Measurements from ENCODE around the gene APMAP.

APMAP gene

GRCh38 chr20:24985802-24986201 lies 6.7 kb downstream of the APMAP start:
- DNase-seq = no peak

DNA sequence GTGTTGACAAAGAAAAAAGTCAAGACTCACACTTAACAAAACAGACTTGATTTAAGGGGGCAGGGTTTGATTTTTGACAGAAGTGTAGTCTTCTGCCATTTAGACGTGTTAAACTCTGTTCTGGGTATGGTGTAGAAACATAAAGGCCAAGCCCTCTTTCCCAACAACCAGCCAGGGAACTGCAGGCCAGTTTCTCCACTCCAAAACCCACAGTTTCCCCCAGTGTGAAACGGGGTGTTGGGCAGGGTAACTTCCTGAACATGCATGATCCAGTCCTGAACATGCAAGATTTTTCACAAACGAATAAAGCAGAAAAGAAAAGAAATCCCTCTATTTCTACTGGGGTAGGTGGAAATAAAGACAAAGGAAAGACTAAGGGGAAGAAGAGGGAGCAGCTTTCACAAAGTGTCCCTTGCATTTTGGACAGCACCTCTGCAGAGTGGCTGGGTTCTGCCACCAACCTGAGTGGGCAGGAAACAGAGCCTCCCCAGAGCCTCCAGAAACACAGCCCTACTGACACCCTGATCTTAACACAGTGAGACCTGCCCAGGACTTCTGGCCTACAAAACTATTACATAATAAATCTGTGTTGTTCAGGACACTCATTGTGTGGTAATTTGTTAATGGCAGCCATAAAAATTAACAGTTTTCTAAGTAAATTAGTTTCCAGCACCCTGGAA lies 7.5 kb downstream of the APMAP start:
- no peak for DNase-seq

GRCh38 chr20:24983896-24984295 lies 8.7 kb downstream of the APMAP start:
- no peak for DNase-seq

GRCh38 chr20:24981790-24982189 lies 10.8 kb downstream of the APMAP start:
- DNase-seq = no peak

GRCh38 chr20:24981282-24981681 lies 11.3 kb downstream of the APMAP start:
- DNase-seq = no peak

GRCh38 chr20:24980291-24981053 lies 12.1 kb downstream of the APMAP start:
- no peak for DNase-seq

DNA sequence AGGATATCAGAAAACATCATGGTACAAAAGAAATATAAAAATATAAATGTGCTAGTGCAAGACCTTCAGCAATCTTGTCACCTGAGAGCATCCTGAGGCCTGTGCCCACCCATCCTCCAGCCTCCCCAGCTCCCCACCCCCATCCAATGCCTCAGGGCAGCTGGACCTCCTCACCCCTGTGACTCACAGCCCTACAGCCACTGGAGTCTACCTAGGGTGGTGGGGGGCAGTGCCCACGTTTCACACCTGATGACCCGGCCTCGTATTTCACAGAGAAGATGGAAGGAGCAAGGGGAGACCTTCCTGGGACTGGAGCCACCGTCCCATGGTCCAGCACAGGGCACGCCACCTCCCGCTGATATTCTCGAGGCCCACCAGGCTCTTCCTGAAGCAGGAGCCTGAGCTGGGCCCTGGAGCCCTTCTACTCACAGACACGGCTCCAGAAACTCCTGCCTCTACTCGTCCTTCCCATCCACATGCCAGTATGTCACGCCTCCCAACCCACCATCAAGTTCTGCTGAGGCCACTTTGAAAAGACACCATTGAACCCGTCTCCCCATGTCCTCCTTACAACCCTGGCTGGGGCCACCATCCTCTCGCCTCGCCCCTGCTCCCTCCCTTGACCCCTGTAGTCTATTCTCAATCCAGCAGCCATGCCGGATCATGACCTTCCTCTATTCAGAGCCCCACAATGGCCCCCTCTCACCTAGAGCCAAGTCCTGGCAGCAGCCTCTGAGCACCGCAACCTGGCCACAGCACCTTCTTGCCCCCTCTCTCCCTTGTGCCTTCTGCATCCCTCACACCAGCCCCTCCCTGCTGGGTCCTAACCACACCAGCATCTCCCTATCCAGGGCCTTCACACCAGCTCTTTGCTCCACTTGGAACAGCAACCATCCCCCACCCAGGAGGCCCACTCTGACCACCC lies 13.3 kb downstream of the APMAP start:
- no peak for DNase-seq

DNA sequence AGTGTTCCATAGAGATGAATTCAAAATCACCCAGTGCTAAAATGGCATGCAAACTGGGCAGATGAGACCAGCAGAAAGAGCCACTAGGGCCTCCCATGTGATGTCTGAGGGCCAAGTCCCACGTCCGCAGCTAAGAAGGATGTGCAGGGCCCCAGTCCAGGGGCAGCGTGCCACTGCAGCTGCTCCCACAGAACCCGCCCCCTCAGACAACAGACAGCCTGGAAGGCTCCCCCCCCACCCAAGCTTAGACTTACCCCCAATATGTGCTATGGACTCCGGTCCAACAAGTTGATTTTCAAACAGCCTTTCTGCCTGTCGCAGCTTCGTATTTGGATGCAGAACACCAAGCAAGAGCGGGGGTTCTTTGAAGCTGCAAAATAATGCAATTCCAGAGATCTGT lies 14.0 kb downstream of the APMAP start:
- DNase-seq = no peak

DNA sequence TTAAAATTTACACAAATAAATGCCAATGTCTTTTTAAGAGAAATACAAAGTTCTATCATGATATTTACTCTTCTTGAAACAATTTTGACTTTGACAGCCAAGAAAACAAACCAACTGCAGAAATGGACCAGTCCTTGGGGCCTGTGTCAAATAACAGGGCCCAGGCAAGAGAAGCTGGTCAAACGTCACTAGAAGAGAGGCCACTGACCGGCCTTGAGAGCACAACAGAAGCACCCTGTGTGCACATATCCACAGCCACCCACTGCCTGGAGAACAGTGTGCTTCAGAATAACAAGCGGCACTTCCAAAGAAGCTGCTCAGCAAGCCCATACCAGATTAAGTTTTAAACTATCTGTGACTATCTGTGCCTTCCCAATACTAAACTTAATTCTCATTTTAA lies 14.8 kb downstream of the APMAP start:
- no peak for DNase-seq

DNA sequence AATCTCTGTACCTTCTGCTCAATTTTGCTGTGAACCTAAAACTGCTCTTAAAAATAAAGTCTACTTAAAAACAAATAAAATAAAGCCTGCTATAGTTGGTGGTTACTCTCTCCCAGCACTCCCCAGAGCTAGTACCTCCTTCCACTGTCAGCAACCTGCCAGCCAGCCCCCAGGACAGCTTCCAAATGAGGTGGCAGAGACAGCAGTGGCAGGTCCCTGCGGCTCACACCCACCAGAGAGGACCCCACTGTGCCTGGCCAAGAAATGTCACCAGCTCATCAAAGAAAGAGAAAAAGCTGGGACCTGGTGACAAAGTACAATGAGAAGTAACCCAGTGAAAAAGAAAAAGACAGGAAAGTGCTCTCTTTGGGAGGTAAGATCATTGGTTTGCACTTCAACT lies 15.2 kb downstream of the APMAP start:
- DNase-seq = no peak

DNA sequence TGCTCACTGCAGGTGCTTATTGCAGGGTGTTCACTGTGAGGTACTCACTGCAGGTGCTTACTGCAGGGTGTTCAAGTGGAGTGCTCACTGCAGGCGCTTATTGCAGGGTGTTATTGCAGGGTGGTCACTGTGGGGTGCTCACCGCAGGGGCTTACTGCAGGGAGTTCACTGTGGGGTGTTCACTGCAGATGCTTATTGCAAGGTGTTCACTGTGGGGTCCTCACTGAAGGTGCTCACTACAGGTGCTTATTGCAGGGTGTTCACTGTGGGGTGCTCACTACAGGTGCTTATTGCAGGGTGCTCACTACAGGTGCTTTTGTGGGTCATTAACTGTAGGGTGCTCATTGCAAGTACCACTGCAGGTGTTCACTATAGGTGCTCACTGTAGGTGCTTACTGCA lies 20.2 kb downstream of the APMAP start:
- DNase-seq = no peak

DNA sequence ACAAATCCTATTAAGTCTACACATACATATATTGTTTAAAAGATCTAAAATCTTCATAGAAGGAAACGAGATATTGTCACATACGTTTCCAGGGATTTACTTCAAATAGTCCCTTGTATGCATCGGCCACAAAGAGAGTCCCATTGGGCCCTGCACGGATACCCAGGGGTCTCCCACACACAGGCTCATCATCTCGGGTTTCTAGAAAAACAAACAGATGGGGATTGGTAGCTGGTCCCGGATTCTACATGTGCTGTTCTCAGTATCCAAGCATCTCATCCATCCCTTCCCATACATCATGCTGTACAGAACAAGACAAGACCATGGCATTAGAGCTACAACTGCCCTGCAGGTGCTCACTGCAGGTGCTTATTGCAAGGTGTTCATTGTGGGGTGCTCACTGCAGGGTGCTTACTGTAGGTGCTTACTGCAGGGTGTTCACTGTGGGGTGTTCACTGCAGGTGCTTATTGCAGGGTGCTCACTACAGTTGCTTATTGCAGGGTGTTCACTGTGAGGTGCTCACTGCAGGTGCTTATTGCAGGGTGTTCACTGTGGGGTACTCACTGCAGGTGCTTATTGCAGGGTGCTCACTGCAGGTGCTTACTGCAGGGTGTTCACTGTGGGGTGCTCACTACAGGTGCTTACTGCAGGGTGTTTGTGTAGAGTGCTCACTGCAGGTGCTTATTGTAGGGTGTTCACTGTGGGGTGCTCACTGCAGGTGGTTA lies 21.0 kb downstream of the APMAP start:
- no peak for DNase-seq

DNA sequence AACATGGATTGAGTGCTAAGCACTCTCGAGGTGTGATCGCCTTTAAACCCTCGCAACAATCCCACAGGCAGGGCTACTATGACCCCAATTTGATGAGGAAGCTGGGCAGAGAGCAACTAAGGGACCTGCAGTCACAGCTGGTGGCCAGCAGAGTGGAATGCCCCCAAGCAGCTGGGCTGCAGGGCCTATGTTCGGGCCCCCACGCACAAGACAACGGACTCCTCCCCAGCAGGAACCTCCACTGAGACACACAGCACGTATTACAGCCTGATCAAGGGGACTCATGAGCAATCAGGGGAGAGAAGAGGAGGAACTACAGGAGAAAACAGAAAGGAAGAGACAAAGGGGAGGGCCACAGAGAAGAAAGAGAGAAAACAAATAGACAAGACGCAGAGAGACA lies 21.8 kb downstream of the APMAP start:
- DNase-seq = no peak

- DNase-seq = no peak
These were observed 22.5 kb downstream of the APMAP start for GRCh38 chr20:24970030-24970553.

GRCh38 chr20:24969186-24970029 lies 23.1 kb downstream of the APMAP start:
- DNase-seq = no peak

DNA sequence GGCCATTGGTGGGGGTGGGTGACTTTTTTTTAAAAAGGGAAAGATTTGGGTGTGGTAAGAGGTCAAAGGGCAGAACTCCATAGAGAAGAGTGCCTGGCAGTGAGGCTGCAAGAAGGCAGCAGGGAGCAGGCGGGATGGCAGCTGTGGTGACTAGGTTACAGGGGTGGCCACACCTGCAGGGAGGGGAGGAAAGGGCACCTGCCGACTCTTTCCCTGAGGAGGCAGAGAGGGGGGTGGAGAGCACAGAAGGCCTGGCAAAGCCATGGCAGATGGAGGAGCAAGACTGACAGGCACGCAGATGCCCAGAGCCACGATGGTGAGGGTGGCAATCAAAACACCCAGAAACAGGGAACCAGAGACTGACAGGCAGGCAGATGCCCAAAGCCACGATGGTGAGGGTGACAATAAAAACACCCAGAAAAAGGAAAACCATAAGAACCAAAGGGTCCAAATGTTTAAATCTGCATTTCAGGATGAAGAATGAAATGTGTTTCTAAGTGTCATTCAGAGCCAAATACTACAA lies 24.2 kb downstream of the APMAP start:
- DNase-seq = peak; percentile 38

DNA sequence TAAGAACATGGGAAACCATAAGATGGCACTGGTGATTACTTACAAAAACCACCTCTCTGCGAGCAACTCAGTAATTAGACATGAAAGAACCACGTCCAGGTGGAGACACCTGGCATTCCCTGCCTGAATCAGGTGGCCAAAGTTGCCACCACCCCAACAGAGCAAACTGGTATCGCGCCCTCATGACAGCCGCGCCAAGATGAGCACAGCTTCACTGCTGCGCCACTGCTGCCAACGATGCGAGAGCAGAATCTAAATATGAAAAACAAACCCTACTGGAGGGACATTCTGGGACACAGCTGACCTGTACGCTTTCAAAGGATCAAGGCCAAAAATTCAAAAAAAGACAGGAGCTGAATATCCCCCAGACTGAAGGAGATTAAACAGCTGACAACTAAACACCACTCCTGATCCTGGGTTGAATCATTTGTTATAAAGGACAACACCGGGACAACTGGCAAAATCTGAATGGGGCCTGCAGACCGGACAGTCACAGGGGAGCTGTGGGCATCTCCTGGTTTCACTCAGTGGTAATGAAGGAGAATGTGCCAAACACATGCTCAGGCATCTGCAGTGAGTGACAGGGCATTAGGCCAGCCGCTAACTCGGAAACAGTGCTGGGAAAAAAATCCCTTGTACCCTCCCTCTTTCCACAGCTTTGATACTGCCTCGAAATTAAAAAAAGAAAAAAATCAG lies 26.1 kb downstream of the APMAP start:
- peak; percentile 1 for DNase-seq

DNA sequence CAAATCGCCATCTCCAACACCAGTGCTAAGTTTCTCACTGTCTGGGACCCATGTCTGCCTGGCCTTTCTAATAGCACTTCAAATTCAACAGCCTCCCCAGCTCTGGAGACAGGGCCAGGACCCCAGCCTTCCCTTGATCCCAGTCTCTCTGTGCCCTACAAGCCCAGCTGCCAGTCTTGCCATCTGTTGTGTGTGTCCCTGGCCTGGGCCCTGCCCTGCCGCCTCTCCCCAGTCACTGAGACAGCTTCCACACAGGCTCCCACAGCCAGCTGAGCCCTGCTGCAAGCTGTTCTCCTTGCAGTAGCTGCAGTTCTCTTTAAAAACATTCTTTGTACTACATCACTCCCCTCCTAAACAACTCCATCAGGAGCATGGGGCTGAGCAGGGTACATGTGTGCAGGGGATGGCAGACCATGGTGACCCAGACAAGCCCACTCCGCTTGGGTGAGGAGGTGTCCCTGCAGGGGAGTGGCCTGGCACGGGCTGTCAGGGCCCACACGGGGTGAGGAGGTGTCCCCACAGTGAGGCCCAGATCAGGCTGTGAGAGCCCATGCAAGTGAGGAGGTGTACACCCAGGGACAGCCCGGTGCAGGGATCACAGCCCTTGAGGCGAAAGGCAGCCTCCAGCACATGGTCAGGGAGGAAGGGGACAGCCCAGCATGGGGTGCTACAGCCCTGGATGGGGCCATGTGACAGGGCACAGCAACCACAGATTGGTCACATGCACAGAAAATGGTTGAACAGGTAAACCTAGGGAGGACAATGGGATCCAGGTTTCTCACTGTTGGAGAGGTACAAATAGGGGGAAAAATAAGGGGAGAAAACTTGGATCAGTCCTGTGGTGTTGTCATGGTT lies 27.3 kb downstream of the APMAP start:
- DNase-seq = peak; percentile 55

GRCh38 chr20:24964506-24964840 lies 28.1 kb downstream of the APMAP start:
- DNase-seq = peak; percentile 82

Data from NCI-H1694 (cell line).